CD4-positive, alpha-beta T cell treated with Interleukin-15 for 4 hours (primary cell): ENCODE data around the gene DDI1.

Source experiments
- DNase-seq: peaks from one replicate; pipeline ENCODE4 v3.0.0-alpha.2; 2020; ENCODE audit warnings: low spot score

DDI1 gene

GRCh38 chr11:104036588-104036987, at the start of gene DDI1:
Gene DDI1 (plus strand): TSS chr11:104036640. CDS start chr11:104036823, 183 bp downstream.
- no peak for DNase-seq

DNA sequence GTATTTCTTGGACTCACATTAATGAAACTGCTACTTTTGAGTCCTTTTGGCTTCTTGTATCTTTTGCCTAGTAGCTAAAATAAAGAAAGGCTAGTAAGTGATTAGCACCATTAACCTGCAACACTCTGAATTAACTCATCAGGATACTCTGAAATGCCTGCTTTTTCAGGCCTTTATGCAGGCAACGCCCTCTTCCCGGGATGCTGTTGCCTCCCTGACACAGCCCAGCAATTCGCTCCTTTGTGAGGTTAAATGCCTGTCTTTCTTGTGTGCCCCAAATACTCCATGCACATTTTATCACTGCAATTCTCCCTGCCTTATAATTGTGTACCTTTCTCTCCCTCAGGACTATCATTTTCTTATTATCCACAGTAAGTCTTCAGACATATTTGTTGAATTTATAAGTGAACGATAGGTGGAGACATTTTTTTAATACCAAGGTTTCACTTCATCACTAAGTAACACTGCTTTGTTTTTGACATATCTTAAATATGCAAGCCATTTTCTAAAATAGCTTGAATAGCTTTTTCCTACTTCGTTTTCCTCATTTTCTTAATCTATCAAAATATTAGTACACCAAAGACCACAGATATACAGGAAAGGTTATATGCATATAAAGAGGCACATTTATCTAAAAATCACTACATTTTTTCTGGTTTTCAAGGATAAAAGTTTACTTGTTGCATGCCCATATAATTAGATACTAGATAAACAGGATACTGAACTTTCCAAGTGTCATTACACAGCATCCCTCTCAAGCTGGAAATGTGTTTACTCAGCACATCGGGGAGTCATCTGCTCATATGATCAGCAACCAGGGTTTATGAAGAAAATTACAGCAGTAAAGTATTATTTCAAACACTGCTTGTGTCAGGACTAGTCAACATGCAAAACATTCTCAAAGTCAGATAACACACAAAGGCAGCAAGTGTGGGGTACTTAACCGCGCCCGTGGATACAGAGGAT, 48.5 kb upstream of the DDI1 start:
- no peak for DNase-seq

GRCh38 chr11:103988595-103988969, 47.9 kb upstream of the DDI1 start:
- DNase-seq, result no peak

- DNase-seq, result no peak
Observed at GRCh38 chr11:103993507-103993906, 42.9 kb upstream of the DDI1 start.

DNA sequence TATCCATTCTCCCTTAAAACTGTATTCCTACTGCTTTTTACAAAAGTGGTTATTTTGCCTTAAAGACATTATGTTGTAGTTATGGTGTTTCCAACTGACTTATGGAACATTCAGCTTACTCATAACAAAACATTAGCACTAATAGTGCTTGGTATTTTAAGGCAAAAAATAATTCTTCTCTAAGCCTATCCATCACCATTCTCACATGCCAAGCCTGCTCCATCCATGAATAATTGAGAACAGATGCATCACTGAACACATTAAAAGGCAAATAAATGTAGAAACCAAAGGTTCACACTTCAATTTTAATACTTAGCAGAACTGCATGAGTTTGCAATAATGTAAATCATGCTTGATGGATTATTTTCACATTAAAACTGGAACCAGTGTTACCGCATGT, 42.3 kb upstream of the DDI1 start:
- no peak for DNase-seq

- DNase-seq, result no peak
Observed at GRCh38 chr11:103994518-103994917, 41.9 kb upstream of the DDI1 start.

DNA sequence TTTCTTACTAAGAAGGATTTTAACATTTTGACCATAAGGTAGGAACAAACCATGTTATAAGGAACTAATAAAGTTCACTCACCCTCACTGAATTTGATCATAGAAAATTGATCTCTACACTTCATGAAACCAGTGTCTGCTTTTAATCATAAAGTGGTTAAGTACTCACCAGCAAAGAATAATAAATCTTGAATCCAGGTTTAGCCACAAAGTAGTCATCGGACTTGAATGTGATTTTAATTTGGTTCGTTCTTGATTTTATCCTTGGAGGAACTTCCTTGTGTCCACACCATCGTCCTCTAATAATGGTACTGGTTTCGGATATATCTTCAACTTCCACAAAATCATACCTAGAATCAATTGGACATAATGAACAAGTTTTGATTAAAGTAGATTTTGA, 40.5 kb upstream of the DDI1 start:
- DNase-seq, result no peak

- no peak for DNase-seq
Observed at GRCh38 chr11:103997082-103997481, 39.4 kb upstream of the DDI1 start.

- no peak for DNase-seq
Observed at GRCh38 chr11:103998826-103999508, 37.5 kb upstream of the DDI1 start.

- no peak for DNase-seq
Observed at GRCh38 chr11:104000798-104001197, 35.6 kb upstream of the DDI1 start.

DNA sequence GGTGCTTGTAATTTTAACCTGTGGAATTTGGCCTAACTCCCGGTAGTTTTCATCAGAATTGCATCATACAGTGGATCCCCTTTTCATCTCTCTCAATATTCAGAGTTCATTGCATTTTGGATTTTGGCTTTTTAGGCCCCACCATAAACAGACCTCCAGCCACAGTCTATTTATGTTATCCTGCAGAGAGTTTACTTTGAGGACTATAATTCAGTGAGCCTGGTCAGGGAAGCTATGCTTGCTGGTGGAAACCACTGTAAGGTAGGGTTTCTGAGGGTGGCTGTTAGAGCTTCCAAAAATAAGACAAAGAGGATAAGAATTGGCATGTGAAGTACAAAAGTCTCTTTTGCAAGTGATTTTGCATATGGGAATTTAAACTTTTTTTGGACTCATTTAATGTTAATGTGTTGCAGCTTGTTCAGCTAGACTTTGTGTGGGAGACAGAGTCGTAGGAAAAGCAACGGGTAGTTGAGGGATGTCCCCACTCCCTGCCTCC, 34.8 kb upstream of the DDI1 start:
- no peak for DNase-seq

DNA sequence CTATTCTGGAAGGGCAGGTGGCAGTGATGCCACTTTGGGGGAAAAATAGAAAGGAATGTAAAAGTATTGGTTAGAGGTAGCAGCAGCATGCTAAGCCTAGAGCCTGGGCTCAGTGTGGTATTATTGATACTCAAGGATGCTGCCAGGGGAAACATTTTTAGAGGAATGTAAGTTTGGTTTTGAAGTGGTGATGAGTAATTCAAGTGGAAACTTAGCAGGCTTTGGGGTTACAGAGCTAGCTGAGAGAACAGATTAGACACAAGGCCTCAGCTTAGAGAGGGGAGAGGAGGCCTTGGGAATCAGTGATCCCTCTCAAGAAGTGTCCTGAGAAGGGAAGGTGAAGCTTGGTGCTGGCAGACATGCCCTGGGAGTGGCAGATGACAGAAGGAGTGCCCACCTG, 32.9 kb upstream of the DDI1 start:
- DNase-seq, result no peak

GRCh38 chr11:104005234-104005855, 31.1 kb upstream of the DDI1 start:
- DNase-seq, result no peak

DNA sequence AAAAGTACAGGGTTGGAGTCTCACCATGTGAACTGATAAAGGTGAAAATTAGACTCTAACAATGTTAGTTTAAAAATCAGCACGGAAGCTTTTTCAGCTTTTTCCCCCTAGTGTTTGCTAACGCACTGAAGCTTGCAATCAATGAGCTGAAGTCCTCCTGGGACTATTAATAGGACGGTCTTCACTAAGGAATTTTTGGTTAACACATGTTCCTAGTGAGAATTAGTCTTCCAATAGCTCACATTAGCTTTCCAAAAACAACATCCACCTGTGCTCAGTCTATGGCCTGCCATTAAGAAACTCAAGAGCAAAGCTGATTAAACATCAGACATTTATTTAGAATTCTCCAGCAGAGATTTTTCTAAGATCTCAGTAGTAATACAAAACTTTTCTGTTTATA, 26.7 kb upstream of the DDI1 start:
- no peak for DNase-seq

GRCh38 chr11:104011044-104011443, 25.4 kb upstream of the DDI1 start:
- DNase-seq, result no peak

DNA sequence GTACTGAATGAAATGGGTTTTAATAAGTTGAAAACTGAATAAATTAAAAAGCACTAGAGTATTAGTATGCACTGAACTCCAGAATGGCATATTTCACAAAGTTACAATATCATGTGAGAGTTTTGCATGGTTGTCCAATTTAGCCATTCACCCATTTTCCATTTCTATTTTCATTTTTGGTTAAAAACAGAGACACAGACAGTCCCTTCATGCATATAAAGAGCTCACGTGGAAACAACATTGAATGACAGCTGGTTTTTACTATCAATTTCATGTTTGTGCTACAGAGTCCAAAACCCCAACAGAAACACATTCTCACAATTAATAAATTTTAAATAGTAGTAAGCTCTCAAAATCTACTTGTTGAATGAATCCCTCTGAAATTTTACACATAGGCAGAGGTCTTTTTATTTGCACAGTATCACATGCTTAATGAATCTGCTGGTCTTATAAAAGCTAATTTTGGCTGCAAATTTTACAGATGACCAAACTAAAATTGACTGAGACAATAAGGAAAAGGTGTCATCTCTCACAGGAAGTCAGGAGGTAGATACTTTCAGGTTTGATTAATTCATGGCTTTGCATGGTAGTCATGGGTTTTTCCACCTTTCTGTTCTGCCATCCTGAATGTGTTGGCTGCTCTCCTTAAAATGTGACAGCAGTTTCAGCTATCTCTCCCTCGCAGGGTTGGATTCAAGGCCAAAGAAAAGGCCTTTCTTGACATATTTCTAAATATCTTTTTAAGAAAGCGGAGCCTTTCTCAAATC, 20.6 kb upstream of the DDI1 start:
- no peak for DNase-seq

DNA sequence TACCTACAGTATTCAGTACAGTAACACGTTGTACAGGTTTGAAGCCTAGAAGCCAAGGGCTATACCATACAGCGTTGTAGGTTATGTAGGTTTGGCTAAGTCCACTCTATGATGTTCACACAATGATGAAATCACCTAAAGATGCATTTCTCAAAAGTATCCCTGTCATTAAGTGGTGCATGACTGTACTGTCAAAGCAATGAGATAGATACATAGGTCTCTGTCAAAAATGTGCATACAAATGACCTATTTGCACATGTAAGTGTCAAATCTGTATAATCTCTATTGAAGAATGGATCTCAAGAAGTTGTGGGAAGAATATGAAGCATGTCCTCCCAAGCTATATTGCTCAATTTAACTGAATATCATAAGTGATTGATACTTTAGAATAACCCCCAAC, 11.9 kb upstream of the DDI1 start:
- DNase-seq, result no peak

- DNase-seq, result no peak
Observed at GRCh38 chr11:104028476-104029263, 7.8 kb upstream of the DDI1 start.

GRCh38 chr11:104033134-104033533, 3.3 kb upstream of the DDI1 start:
- DNase-seq, result no peak

GRCh38 chr11:104033561-104033960, 2.9 kb upstream of the DDI1 start:
- DNase-seq, result no peak

DNA sequence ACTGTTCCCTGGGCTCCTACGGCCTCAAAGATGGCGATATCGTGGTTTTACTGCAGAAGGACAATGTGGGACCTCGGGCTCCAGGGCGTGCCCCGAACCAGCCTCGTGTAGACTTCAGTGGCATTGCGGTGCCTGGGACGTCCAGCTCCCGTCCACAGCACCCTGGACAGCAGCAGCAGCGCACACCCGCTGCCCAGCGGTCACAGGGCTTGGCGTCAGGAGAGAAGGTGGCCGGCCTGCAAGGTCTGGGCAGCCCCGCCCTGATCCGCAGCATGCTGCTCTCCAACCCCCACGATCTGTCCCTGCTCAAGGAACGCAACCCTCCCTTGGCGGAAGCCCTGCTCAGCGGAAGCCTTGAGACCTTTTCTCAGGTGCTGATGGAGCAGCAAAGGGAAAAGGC, 555 bp downstream of the DDI1 start:
- DNase-seq, result no peak
